BJ (cell line): ENCODE results near the gene NECTIN1. TPM values are rescaled to one million over a fixed set of nuclear protein-coding genes. Genes with fewer than 3 reads are reported as not detected.

Source experiments
- CTCF ChIA-PET: fragments of 350-600 bp; formaldehyde crosslinking; extraction: SDS; loops from one replicate; lab custom pipeline; 2021; ENCODE audit warnings: antibody characterized with exemption, inconsistent platforms; lab: Yijun Ruan, JAX
- POLR2A ChIA-PET: fragments of 300-600 bp; sonication (Branson Sonifier 250); formaldehyde crosslinking; extraction: SDS; loops from one replicate; lab custom pipeline; 2021; ENCODE audit warnings: antibody characterized with exemption; lab: Charles Lee
- DNase-seq: peaks from one replicate; pipeline ENCODE4 v3.0.0-alpha.2; 2011; ENCODE audit warnings: low read depth
- H3K27me3 ChIP-seq: 2 replicates; pipeline ENCODE4 v1.6.0; 2011; ENCODE audit warnings: low read length; ENCODE audit not compliant: control insufficient read depth, insufficient read depth
- H3K36me3 ChIP-seq: 2 replicates; pipeline ENCODE4 v1.5.1; 2011; ENCODE audit warnings: low read length; ENCODE audit not compliant: control insufficient read depth, insufficient read depth
- H3K4me3 ChIP-seq: 2 replicates; pipeline ENCODE4 v1.5.1; 2011; ENCODE audit warnings: low read depth, mild to moderate bottlenecking, control low read depth, low read length
- polyA plus RNA-seq: library from polyadenylated mRNA; depleted of rRNA; stranded (reverse); fragments of >200 nt; gene quantifications from 2 replicates; pipeline ENCODE4 v1.2.3, GENCODE V29; 2011
- small RNA-seq: library from RNA; depleted of rRNA; stranded (forward); fragments of <200 nt; gene quantifications from one replicate; pipeline ENCODE3, GENCODE V24; 2012; ENCODE audit warnings: low replicate concordance, low read depth; ENCODE audit not compliant: insufficient read length
- TF ChIP-seq, protein P1 (sequence below): IDR thresholded peaks from 2 replicates; pipeline ENCODE4 v1.5.1; 2011; ENCODE audit warnings: low read depth, mild to moderate bottlenecking, control low read depth, inconsistent platforms, low read length, moderate library complexity; ENCODE audit not compliant: insufficient read depth

The NECTIN1 gene
- polyA plus RNA-seq, 1 experiment, result 3.0 TPM

DNA sequence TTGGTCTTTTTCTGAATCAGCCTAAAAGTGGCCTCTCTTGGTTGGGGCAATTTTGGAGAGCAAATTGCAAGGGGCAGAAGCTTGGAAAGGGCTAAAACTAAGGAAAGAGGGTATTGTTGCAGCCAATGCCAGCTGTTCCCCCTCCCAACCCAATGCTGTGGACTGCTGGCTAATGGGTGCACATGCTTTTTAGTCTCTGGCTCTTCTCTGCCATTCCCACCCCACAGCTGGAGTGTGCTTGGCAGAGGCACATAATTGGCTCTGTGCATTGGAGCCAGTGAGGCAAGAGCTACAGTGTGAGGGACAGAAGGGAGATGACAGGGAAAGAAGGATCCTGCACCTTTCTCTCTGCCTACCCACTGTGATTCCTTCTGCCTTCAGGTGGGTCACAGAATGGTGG is 140.0 kb downstream of the NECTIN1 start:
- no peak overlapping the region for H3K4me3 ChIP-seq
- CTCF ChIA-PET, result no interaction called here
- peaks cover 3% of the 10 kb centered on the region for H3K27me3 ChIP-seq
- no peak for DNase-seq
- no peaks in the 10 kb centered on the region for H3K36me3 ChIP-seq
- TF ChIP-seq, protein P1, sequence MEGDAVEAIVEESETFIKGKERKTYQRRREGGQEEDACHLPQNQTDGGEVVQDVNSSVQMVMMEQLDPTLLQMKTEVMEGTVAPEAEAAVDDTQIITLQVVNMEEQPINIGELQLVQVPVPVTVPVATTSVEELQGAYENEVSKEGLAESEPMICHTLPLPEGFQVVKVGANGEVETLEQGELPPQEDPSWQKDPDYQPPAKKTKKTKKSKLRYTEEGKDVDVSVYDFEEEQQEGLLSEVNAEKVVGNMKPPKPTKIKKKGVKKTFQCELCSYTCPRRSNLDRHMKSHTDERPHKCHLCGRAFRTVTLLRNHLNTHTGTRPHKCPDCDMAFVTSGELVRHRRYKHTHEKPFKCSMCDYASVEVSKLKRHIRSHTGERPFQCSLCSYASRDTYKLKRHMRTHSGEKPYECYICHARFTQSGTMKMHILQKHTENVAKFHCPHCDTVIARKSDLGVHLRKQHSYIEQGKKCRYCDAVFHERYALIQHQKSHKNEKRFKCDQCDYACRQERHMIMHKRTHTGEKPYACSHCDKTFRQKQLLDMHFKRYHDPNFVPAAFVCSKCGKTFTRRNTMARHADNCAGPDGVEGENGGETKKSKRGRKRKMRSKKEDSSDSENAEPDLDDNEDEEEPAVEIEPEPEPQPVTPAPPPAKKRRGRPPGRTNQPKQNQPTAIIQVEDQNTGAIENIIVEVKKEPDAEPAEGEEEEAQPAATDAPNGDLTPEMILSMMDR, result no peak
- POLR2A ChIA-PET, result no interaction called here

Small RNAs within 50 kb of the gene (small RNA-seq; reads per million reads assigned to genes)
- gene RNU6-1123P, result not detected
